Liver (tissue), 9 donors: ENCODE measurements around the gene ACACB. TPM values are rescaled to one million over a fixed set of nuclear protein-coding genes. Genes with fewer than 3 reads are reported as not detected.

Experiments used
- DNase-seq: peaks from one replicate; pipeline ENCODE4 v3.0.0-alpha.2; 2017; ENCODE audit warnings: low spot score
- H3K27ac ChIP-seq, 2 donors: one replicate each; pipeline ENCODE4 v1.7.0; 2013; ENCODE audit warnings: inconsistent platforms in 2 of 2, low read length in 2 of 2, control low read depth in 1 of 2, low read depth in 1 of 2, mild to moderate bottlenecking in 1 of 2
- H3K27me3 ChIP-seq, 4 donors: one replicate each; pipeline versions ENCODE4 v1.6.1 to v1.7.0; 2013; ENCODE audit warnings: low read length in 3 of 4, inconsistent platforms in 1 of 4, mild to moderate bottlenecking in 1 of 4, moderate library complexity in 1 of 4; ENCODE audit not compliant: control insufficient read depth in 4 of 4, insufficient read depth in 4 of 4
- H3K36me3 ChIP-seq, 4 donors: one replicate each; pipeline versions ENCODE4 v1.6.1 to v1.7.0; 2013; ENCODE audit warnings: low read length in 3 of 4, mild to moderate bottlenecking in 3 of 4, low read depth in 1 of 4, moderate library complexity in 1 of 4; ENCODE audit not compliant: control insufficient read depth in 4 of 4, insufficient read depth in 3 of 4
- H3K4me1 ChIP-seq, 4 donors: one replicate each; pipeline versions ENCODE4 v1.6.1 to v1.7.0; 2013; ENCODE audit warnings: low read length in 3 of 4, mild to moderate bottlenecking in 3 of 4, moderate library complexity in 1 of 4; ENCODE audit not compliant: control insufficient read depth in 4 of 4, insufficient read depth in 4 of 4
- H3K4me3 ChIP-seq, 3 donors: one replicate each; pipeline versions ENCODE4 v1.6.1 to v1.7.0; 2013; ENCODE audit warnings: low read length in 3 of 3, control low read depth in 1 of 3, low read depth in 1 of 3, mild to moderate bottlenecking in 1 of 3
- H3K9ac ChIP-seq, 2 donors: one replicate each; pipeline ENCODE4 v1.7.0; 2013; ENCODE audit warnings: low read length in 2 of 2, mild to moderate bottlenecking in 2 of 2, moderate library complexity in 2 of 2, control low read depth in 1 of 2, low read depth in 1 of 2
- H3K9me3 ChIP-seq, 4 donors: one replicate each; pipeline versions ENCODE4 v1.6.1 to v1.7.0; 2013; ENCODE audit warnings: low read length in 3 of 4; ENCODE audit not compliant: control insufficient read depth in 4 of 4
- ATF3 ChIP-seq: IDR thresholded peaks from 2 replicates; pipeline ENCODE4 v1.6.1; 2016; ENCODE audit warnings: antibody characterized with exemption
- CTCF ChIP-seq: fragments of 150-350 bp; IDR thresholded peaks from 2 replicates; pipeline ENCODE4 v1.5.1; 2017; ENCODE audit warnings: improper control_type of control experiment, low read depth, low read length; ENCODE audit not compliant: missing input control
- EGR1 ChIP-seq, 2 donors: IDR thresholded peaks; 2 replicates each; pipeline ENCODE4 v1.6.1; 2016 to 2018; ENCODE audit warnings: antibody characterized with exemption in 2 of 2, low read depth in 2 of 2
- FOXA1 ChIP-seq: IDR thresholded peaks from 2 replicates; pipeline ENCODE4 v1.6.1; 2016; ENCODE audit warnings: antibody characterized with exemption
- FOXA2 ChIP-seq: IDR thresholded peaks from 2 replicates; pipeline ENCODE4 v1.6.1; 2016; ENCODE audit warnings: antibody characterized with exemption
- GABPA ChIP-seq, 2 donors: IDR thresholded peaks in 1 of 2; conservative IDR thresholded peaks in 1 of 2; 2 replicates each; pipeline ENCODE4 v1.6.1; 2016; ENCODE audit warnings: antibody characterized with exemption in 2 of 2, mild to moderate bottlenecking in 1 of 2, moderate library complexity in 1 of 2
- HNF4A ChIP-seq, 2 donors: conservative IDR thresholded peaks; 2 replicates each; pipeline ENCODE4 v1.6.1; 2016; ENCODE audit warnings: antibody characterized with exemption in 2 of 2, mild to moderate bottlenecking in 2 of 2
- HNF4G ChIP-seq: IDR thresholded peaks from 2 replicates; pipeline ENCODE4 v1.6.1; 2016; ENCODE audit warnings: antibody characterized with exemption
- JUND ChIP-seq, 2 donors: IDR thresholded peaks; 2 replicates each; pipeline ENCODE4 v1.6.1; 2016; ENCODE audit warnings: antibody characterized with exemption in 2 of 2
- MAX ChIP-seq: IDR thresholded peaks from 2 replicates; pipeline ENCODE4 v1.6.1; 2016; ENCODE audit warnings: antibody characterized with exemption
- NR2F2 ChIP-seq: IDR thresholded peaks from 2 replicates; pipeline ENCODE4 v1.6.1; 2016; ENCODE audit warnings: antibody characterized with exemption
- REST ChIP-seq: IDR thresholded peaks from 2 replicates; pipeline ENCODE4 v1.6.1; 2016; ENCODE audit warnings: antibody characterized with exemption, mild to moderate bottlenecking
- RXRA ChIP-seq, 2 donors: IDR thresholded peaks; 2 replicates each; pipeline ENCODE4 v1.6.1; 2017 to 2018; ENCODE audit warnings: antibody characterized with exemption in 2 of 2, mild to moderate bottlenecking in 1 of 2
- SP1 ChIP-seq: IDR thresholded peaks from 2 replicates; pipeline ENCODE4 v1.6.1; 2018; ENCODE audit warnings: antibody characterized with exemption, mild to moderate bottlenecking
- TAF1 ChIP-seq: conservative IDR thresholded peaks from 2 replicates; pipeline ENCODE4 v1.6.1; 2016; ENCODE audit warnings: antibody characterized with exemption, mild to moderate bottlenecking
- YY1 ChIP-seq: IDR thresholded peaks from 2 replicates; pipeline ENCODE4 v1.6.1; 2016; ENCODE audit warnings: antibody characterized with exemption, mild to moderate bottlenecking
- ZBTB33 ChIP-seq: IDR thresholded peaks from 2 replicates; pipeline ENCODE4 v1.6.1; 2016; ENCODE audit warnings: antibody characterized with exemption
- WGBS: extraction: QIAGEN DNeasy Blood & Tissue Kit; methylation state at CpG from one replicate; pipeline ENCODE4 v1.1.7; 2013; 5-methylcytosine and 5-hydroxymethylcytosine counted together
- polyA plus RNA-seq, 2 donors: library from polyadenylated mRNA; stranded (reverse) in 1 of 2; unstranded in 1 of 2; fragments of 200-250 nt in 1 of 2; fragments of >200 nt in 1 of 2; fragmentation: Nextera tagmentation in 1 of 2; extraction: Ambion mirVana in 1 of 2; gene quantifications; one replicate each; pipeline versions ENCODE4 v1.2.1 to v1.2.3, GENCODE V29; 2013 to 2015
- total RNA-seq, 2 donors: library from RNA; depleted of rRNA; stranded (reverse); fragments of >200 nt; gene quantifications; one replicate each; pipeline ENCODE4 v1.2.3, GENCODE V29; 2014
- donor health status: healthy.
- donor health status: healthy.
- donor health status: healthy.
- donor health status: healthy.
- donor health status: healthy.

ACACB gene
- total and polyA plus RNA-seq, 4 donors: 12.9 to 288 (median 52.1) TPM

- H3K36me3 ChIP-seq: no peaks in the 10 kb centered on the region
- no peak for DNase-seq
- no peaks in the 10 kb centered on the region for H3K27me3 ChIP-seq
- 85% methylated on average over 5 of the region's 5 CpGs for WGBS
- H3K9ac ChIP-seq: no peak overlapping the region
- no peak overlapping the region for H3K27ac ChIP-seq
- TF ChIP-seq JUND (IDR thresholded peaks at IDR 0.05): no peak
- no peak for TF ChIP-seq TAF1
- TF ChIP-seq FOXA1: no peak
- no peak for TF ChIP-seq CTCF
- TF ChIP-seq ATF3: no peak
- no peak for TF ChIP-seq REST
- TF ChIP-seq SP1: no peak
- TF ChIP-seq HNF4G: no peak
- TF ChIP-seq RXRA (IDR thresholded peaks at IDR 0.05): no peak
- no peak for TF ChIP-seq MAX
- TF ChIP-seq EGR1 (IDR thresholded peaks at IDR 0.05; ENCODE audit: low read depth in 2 of 2): no peak
- no peak for TF ChIP-seq FOXA2
- TF ChIP-seq GABPA (IDR thresholded peaks at IDR 0.05 in 1 of 2, conservative IDR thresholded peaks at IDR 0.05 in 1 of 2): no peak
- TF ChIP-seq ZBTB33: no peak
- TF ChIP-seq YY1: no peak
- TF ChIP-seq HNF4A (conservative IDR thresholded peaks at IDR 0.05): no peak
- no peak for TF ChIP-seq NR2F2
- no peaks in the 10 kb centered on the region for H3K9me3 ChIP-seq
- H3K4me3 ChIP-seq: no peak overlapping the region
- peaks cover 0 to 3% (median 0%) of the 10 kb centered on the region in 4 donors for H3K4me1 ChIP-seq
Observed at GRCh38 chr12:109294286-109294796, 178.0 kb downstream of the ACACB start.
